Uterus (tissue), 4 donors: ENCODE data around the gene NR1H4. TPM values are rescaled to one million over a fixed set of nuclear protein-coding genes. Genes with fewer than 3 reads are reported as not detected.

ENCODE experiments used
- DNase-seq, 2 donors: peaks; one replicate each; pipeline ENCODE4 v3.0.0-alpha.2; 2019 to 2020
- H3K27ac ChIP-seq, 2 donors: fragments of 200-600 bp; sonication (generic); 1 replicate in 1 of 2; 2 replicates in 1 of 2; pipeline ENCODE4 v1.5.1; 2016 to 2018
- H3K27me3 ChIP-seq, 2 donors: fragments of 200-600 bp; sonication (generic); one replicate each; pipeline ENCODE4 v1.5.1; 2018 to 2019; ENCODE audit warnings: control low read depth in 1 of 2
- H3K36me3 ChIP-seq, 2 donors: fragments of 200-600 bp; sonication (generic); one replicate each; pipeline ENCODE4 v1.5.1; 2019; ENCODE audit warnings: control low read depth in 1 of 2
- H3K4me1 ChIP-seq, 2 donors: fragments of 200-600 bp; sonication (generic); one replicate each; pipeline ENCODE4 v1.5.1; 2018 to 2019; ENCODE audit warnings: control low read depth in 1 of 2
- H3K4me3 ChIP-seq, 2 donors: fragments of 200-600 bp; sonication (generic); 1 replicate in 1 of 2; 2 replicates in 1 of 2; pipeline ENCODE4 v1.5.1; 2018 to 2019; ENCODE audit warnings: mild to moderate bottlenecking in 1 of 2
- H3K9me3 ChIP-seq, 2 donors: fragments of 200-600 bp; sonication (generic); one replicate each; pipeline ENCODE4 v1.5.1; 2019; ENCODE audit warnings: control low read depth in 1 of 2
- POLR2A ChIP-seq, 2 donors: fragments of 450-650 bp; IDR thresholded peaks; one replicate each; pipeline ENCODE4 v1.6.1; 2016; ENCODE audit warnings: antibody characterized with exemption in 2 of 2, mild to moderate bottlenecking in 1 of 2, moderate library complexity in 1 of 2
- intact Hi-C: fragments of 100-400 bp; cut with DNase I; formaldehyde crosslinking; loops from one replicate; pipeline ENCODE4 v1.15.1; 2023; ENCODE audit warnings: low total_unique reads
- total RNA-seq, 4 donors: library from RNA; depleted of rRNA in 3 of 4; stranded (reverse); fragments of >200 nt in 3 of 4; gene quantifications; one replicate each; pipeline versions ENCODE4 v1.1.0 to v1.2.4, GENCODE V29; 2014 to 2023
- TF ChIP-seq, protein P1 (sequence below), 4 experiments: fragments of 200-600 bp in 2 of 4; fragments of 450-650 bp in 2 of 4; sonication (generic) in 2 of 4; IDR thresholded peaks; one replicate each; pipeline ENCODE4 v1.5.1; 2016 to 2019; ENCODE audit warnings: antibody characterized with exemption in 4 of 4, mild to moderate bottlenecking in 2 of 4, moderate library complexity in 1 of 4
- donor health status: DM: yes; HTN: yes; CAD: no.

NR1H4 gene
- total RNA-seq, 4 donors from 2014 or later: 0.35 TPM; not detected in 3

DNA sequence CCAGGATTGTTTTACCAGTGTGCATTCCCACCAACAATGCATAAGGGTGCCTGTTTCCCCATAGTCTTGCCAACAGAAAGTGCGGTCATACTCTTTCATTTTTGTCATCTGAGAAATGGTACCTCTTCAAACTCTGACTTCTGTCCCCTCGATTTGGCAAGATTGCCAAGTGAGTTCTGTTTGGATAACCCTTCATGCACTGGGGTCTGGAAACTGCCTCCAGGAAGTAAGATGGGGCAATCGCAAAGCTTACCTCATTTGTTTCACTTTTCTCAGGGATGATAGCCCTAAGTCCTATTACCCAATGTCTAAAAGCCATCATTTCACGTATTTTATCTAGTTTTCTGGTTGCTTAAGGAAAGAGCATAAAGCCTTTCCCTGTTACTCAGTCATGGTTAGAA lies 28.6 kb upstream of the NR1H4 start:
- no peak for DNase-seq
- no peak for TF ChIP-seq POLR2A (IDR thresholded peaks at IDR 0.05)
- TF ChIP-seq, protein P1, sequence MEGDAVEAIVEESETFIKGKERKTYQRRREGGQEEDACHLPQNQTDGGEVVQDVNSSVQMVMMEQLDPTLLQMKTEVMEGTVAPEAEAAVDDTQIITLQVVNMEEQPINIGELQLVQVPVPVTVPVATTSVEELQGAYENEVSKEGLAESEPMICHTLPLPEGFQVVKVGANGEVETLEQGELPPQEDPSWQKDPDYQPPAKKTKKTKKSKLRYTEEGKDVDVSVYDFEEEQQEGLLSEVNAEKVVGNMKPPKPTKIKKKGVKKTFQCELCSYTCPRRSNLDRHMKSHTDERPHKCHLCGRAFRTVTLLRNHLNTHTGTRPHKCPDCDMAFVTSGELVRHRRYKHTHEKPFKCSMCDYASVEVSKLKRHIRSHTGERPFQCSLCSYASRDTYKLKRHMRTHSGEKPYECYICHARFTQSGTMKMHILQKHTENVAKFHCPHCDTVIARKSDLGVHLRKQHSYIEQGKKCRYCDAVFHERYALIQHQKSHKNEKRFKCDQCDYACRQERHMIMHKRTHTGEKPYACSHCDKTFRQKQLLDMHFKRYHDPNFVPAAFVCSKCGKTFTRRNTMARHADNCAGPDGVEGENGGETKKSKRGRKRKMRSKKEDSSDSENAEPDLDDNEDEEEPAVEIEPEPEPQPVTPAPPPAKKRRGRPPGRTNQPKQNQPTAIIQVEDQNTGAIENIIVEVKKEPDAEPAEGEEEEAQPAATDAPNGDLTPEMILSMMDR (IDR thresholded peaks at IDR 0.05): no peak
- intact Hi-C loops: no loop called here
- Histone ChIP-seq H3K4me1 (no peaks in the 10 kb centered on the region), H3K36me3 (no peaks in the 10 kb centered on the region), H3K9me3 (no peaks in the 10 kb centered on the region), H3K27me3 (no peaks in the 10 kb centered on the region), H3K27ac (no peak overlapping the region), H3K4me3 (no peak overlapping the region)

- no peaks in the 10 kb centered on the region for H3K4me1 ChIP-seq
- no peaks in the 10 kb centered on the region for H3K36me3 ChIP-seq
- no peak for DNase-seq
- intact Hi-C loops: no loop called here
- no peak overlapping the region for H3K4me3 ChIP-seq
- no peaks in the 10 kb centered on the region for H3K9me3 ChIP-seq
- TF ChIP-seq, protein P1 (IDR thresholded peaks at IDR 0.05): no peak
- no peak for TF ChIP-seq POLR2A (IDR thresholded peaks at IDR 0.05)
- H3K27me3 ChIP-seq: no peaks in the 10 kb centered on the region
- no peak overlapping the region for H3K27ac ChIP-seq
Measured at GRCh38 chr12:100447381-100447780, 26.3 kb upstream of the NR1H4 start.

DNA sequence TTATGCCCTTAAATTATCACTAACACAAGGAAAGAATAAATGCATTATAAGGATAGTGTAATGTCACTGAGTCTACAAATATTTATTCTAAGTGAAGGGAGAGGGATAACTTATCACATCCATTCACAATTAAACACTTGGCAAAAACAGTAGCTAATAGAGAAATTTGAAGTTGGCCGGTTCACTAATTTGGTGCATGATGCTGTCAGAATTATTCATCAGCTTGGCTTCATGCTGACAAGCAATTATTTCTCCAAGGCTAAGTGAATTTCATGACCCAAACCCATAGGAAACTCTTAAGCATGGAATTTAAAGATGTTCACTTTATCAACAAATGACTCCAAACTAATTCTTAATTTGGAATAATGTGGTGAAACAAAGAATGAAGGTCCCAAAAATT lies 25.0 kb upstream of the NR1H4 start:
- H3K4me3 ChIP-seq: no peak overlapping the region
- TF ChIP-seq POLR2A (IDR thresholded peaks at IDR 0.05): no peak
- TF ChIP-seq, protein P1 (IDR thresholded peaks at IDR 0.05): no peak
- intact Hi-C loops: no loop called here
- no peak for DNase-seq
- no peaks in the 10 kb centered on the region for H3K9me3 ChIP-seq
- H3K27me3 ChIP-seq: no peaks in the 10 kb centered on the region
- H3K36me3 ChIP-seq: no peaks in the 10 kb centered on the region
- no peaks in the 10 kb centered on the region for H3K4me1 ChIP-seq
- H3K27ac ChIP-seq: no peak overlapping the region

DNA sequence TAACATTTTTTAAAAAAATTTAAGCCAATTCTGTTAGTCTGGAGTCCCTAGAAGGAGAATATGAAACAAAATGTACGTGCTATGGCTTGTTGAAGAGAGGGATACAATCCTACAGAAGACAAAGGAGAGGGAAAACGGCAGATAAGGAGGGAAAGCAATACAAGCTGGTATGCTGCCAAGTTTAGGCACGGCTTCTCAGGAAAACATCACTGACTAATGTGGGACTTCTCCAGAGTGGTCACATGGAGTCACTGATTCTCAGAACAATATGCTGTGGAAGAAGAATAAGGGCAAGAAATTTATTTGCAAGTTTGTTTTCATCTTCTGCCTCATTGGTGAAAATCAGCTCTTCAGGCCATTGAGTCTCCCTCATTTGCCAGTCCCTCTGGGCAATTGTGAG lies 22.9 kb upstream of the NR1H4 start:
- no peak for DNase-seq
- no peak for TF ChIP-seq POLR2A (IDR thresholded peaks at IDR 0.05)
- TF ChIP-seq, protein P1 (IDR thresholded peaks at IDR 0.05): no peak
- H3K4me1 ChIP-seq: no peaks in the 10 kb centered on the region

DNA sequence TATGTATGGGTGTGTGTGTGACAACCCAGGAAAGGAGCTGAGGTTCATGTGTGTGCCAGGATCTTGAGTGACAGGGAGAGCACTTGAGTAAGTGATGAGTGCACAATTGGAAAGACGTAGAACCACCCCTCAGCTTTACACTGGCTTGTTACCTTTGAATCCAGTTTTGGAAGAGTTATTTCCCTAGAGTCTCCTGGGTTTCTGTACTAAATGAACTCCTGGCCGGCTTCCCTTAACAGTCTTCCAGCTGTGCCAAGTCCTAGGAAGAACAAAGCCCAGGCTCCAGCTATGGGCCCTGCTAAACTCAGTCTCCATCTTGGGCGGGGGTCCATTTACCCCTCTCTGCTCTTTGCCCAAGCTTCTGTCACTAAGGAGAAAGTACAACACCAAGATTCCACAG lies 19.7 kb upstream of the NR1H4 start:
- intact Hi-C loops: no loop called here

More for the DNA sequence above, 22.9 kb upstream of the NR1H4 start:
- no peaks in the 10 kb centered on the region for H3K9me3 ChIP-seq
- no peaks in the 10 kb centered on the region for H3K36me3 ChIP-seq
- no peaks in the 10 kb centered on the region for H3K27me3 ChIP-seq
- intact Hi-C loops: no loop called here
- no peak overlapping the region for H3K27ac ChIP-seq
- no peak overlapping the region for H3K4me3 ChIP-seq

More for the DNA sequence above, 19.7 kb upstream of the NR1H4 start:
- Histone ChIP-seq H3K4me3 (no peak overlapping the region), H3K36me3 (no peaks in the 10 kb centered on the region), H3K27ac (no peak overlapping the region), H3K4me1 (no peaks in the 10 kb centered on the region), H3K9me3 (no peaks in the 10 kb centered on the region), H3K27me3 (no peaks in the 10 kb centered on the region)
- TF ChIP-seq POLR2A (IDR thresholded peaks at IDR 0.05): no peak
- TF ChIP-seq, protein P1 (IDR thresholded peaks at IDR 0.05): no peak
- no peak for DNase-seq
